Astrocyte of the cerebellum (primary cell): ENCODE data around the gene CPNE9.

Experiments
- DNase-seq: peaks from one replicate; pipeline ENCODE4 v3.0.0-alpha.2; 2011; ENCODE audit warnings: low read depth
- H3K4me3 ChIP-seq: 2 replicates; pipeline ENCODE4 v1.5.1; 2011; ENCODE audit warnings: mild to moderate bottlenecking, low read depth, low read length, moderate library complexity
- CTCF ChIP-seq: IDR thresholded peaks from 2 replicates; pipeline ENCODE4 v1.5.1; 2012; ENCODE audit warnings: low read length, low read depth, moderate library complexity, mild to moderate bottlenecking; ENCODE audit errors: missing control alignments
- in situ Hi-C: cut with HindIII; loops from 2 replicates; pipeline ENCODE4 v1.10.0; 2017; ENCODE audit warnings: low sequenced_read_pairs

CPNE9 gene

DNA sequence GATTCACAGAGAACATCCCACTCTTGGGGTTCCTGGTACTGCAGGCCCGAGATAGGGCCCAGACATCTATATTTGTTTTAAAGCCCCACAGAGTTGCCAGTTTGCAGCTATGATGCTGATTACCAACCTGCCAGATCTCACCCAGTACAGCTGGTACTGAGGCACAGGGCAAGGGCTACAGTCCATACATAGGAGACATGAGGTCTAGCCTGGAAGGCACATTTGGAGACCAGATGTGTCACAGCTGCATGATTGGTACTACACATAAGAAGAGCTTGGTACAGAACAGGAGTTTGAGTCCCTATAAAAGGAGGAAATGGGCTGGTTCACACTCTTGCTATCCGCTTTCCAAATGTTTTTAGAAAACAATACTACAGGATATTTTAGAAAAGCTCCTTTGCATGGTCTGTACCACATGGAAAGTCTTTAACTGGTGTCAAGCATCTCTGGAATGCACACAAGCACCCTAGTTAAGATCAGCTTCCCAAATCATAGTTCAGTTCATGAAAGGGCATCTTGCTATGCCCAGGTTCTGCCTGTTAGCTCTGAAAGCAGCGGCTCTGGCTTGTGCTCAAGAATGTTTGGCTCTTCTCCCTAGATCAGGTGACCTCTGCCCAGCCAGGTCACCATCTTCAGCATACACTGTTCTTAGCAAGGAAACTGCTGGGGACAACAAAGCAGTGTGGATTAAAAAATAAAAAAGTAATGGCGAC, 33.8 kb upstream of the CPNE9 start:
- TF ChIP-seq CTCF = no peak
- H3K4me3 ChIP-seq = no peak overlapping the region
- in situ Hi-C loops = loop anchor here (10.0 kb wide), 1 partner anchor 295 kb away; no protein-coding TSS in a partner anchor
- DNase-seq = no peak

DNA sequence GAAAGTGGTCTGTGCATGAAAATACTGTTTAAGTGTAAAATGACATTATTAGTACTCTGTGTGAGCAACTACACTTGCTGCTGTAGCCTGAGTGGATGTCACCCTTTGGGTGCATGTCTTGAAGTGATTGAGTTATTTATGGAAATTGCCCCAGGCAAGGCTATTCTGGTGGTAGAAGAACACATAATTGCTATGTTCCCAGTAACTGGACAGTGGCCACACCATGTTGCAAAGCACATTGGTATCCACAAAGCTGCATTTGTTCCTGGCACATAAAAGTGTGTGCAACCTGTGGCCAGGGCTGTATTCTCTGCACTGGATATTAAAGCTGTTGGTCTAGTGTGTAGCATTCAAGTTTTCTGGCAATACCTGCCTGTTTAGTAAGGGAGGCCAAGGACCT, 30.6 kb upstream of the CPNE9 start:
- H3K4me3 ChIP-seq = no peak overlapping the region
- no peak for TF ChIP-seq CTCF
- DNase-seq = no peak
- in situ Hi-C loops = loop anchor here (10.0 kb wide), 1 partner anchor 298 kb away; no protein-coding TSS in a partner anchor

GRCh38 chr3:9673752-9674151, 29.9 kb upstream of the CPNE9 start:
- no peak for TF ChIP-seq CTCF
- no peak for DNase-seq

DNA sequence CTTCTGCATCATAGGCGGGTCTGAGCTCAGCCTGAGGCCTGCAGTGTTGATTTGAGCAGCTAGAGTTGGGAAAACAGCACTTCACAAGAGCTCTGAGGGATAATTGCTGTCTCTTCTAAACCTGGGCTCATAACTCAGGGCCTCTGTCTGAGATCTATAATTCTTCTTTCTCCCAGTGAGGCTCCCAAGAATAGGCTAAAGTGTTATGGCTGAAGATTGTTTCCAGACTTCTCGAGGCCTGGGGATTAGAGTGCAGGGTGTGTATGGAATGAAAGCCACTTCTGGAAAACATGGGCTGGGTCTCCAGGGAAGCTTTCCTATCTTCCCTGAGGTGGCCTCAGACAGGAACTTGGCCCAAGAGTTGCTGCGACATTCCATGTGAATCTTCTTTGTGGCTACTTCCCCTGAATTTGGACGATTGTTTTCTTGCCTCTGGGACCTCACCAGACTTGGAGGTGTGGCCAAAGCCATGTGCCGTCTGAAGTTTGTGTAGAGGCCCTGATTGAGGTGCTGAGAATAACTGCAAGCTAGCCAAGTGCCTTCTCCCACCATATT, 27.8 kb upstream of the CPNE9 start:
- in situ Hi-C loops = loop anchor here (10.0 to 25.0 kb wide), 2 partner anchors 189 to 301 kb away; no protein-coding TSS in a partner anchor
- no peak overlapping the region for H3K4me3 ChIP-seq
- no peak for DNase-seq
- no peak for TF ChIP-seq CTCF

More at GRCh38 chr3:9673752-9674151, 29.9 kb upstream of the CPNE9 start:
- no peak overlapping the region for H3K4me3 ChIP-seq
- in situ Hi-C loops = loop anchor here (10.0 kb wide), 1 partner anchor 299 kb away; no protein-coding TSS in a partner anchor

- no peak for DNase-seq
- TF ChIP-seq CTCF = no peak
- in situ Hi-C loops = loop anchor here (10.0 to 25.0 kb wide), 2 partner anchors 189 to 302 kb away; no protein-coding TSS in a partner anchor
- no peak overlapping the region for H3K4me3 ChIP-seq
Measured at GRCh38 chr3:9676785-9677184, 26.8 kb upstream of the CPNE9 start.

DNA sequence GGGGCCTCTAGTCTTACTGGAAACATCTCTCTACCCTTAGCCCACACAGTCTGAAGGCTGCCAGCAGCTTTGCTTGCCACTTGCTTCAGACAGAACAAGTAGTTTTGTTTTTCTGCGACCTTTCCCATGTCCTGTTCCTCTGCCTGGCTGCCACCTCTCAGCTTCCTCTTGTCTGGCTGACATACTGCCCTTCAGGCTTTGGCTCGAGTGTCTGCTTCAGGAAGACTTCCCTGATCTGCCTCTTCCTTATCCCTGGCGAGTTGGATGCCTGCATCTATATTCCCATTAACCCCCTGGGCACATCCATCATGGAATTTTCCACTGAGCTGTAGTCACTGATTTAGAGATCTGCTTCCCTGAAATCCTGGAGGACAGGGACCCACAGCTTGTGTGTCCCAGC, 25.1 kb upstream of the CPNE9 start:
- TF ChIP-seq CTCF = no peak
- H3K4me3 ChIP-seq = no peak overlapping the region
- in situ Hi-C loops = loop anchor here (10.0 to 25.0 kb wide), 2 partner anchors 191 to 304 kb away; no protein-coding TSS in a partner anchor
- no peak for DNase-seq
